H9 (cell line): ENCODE data around the gene DNER. TPM values are rescaled to one million over a fixed set of nuclear protein-coding genes. Genes with fewer than 3 reads are reported as not detected.

Experiments used
- DNase-seq: peaks from one replicate; pipeline ENCODE4 v3.0.0-alpha.2; 2017
- H2AFZ ChIP-seq: one replicate; pipeline ENCODE4 v1.6.1; 2013; ENCODE audit warnings: mild to moderate bottlenecking, low read length, control low read depth, moderate library complexity
- H2AK5ac ChIP-seq: 2 replicates; pipeline ENCODE4 v1.6.1; 2013; ENCODE audit warnings: low read length, control low read depth, mixed read lengths; ENCODE audit not compliant: insufficient read length
- H2BK120ac ChIP-seq: one replicate; pipeline ENCODE4 v1.6.1; 2013; ENCODE audit warnings: low read depth, mild to moderate bottlenecking, low read length, control low read depth, inconsistent platforms; ENCODE audit not compliant: poor library complexity, severe bottlenecking
- H2BK12ac ChIP-seq: 2 replicates; pipeline ENCODE4 v1.6.1; 2013; ENCODE audit warnings: low read length, control low read depth, mixed read lengths, low read depth; ENCODE audit not compliant: insufficient read length
- H2BK15ac ChIP-seq: 2 replicates; pipeline ENCODE4 v1.6.1; 2013; ENCODE audit warnings: low read depth, low read length, control low read depth
- H2BK20ac ChIP-seq: one replicate; pipeline ENCODE4 v1.6.1; 2013; ENCODE audit warnings: low read depth, mild to moderate bottlenecking, low read length, control low read depth, inconsistent platforms; ENCODE audit not compliant: poor library complexity, severe bottlenecking
- H2BK5ac ChIP-seq: 2 replicates; pipeline ENCODE4 v1.6.1; 2013; ENCODE audit warnings: low read length, control low read depth, mixed read lengths; ENCODE audit not compliant: insufficient read length
- H3K14ac ChIP-seq: 2 replicates; pipeline ENCODE4 v1.6.1; 2013; ENCODE audit warnings: low read length, control low read depth; ENCODE audit not compliant: insufficient read depth
- H3K18ac ChIP-seq: 2 replicates; pipeline ENCODE4 v1.6.1; 2013; ENCODE audit warnings: low read depth, mild to moderate bottlenecking, mixed read lengths, low read length, control low read depth; ENCODE audit not compliant: insufficient read length
- H3K23ac ChIP-seq: 2 replicates; pipeline ENCODE4 v1.6.1; 2013; ENCODE audit warnings: low read length, control low read depth, mixed read lengths, low read depth; ENCODE audit not compliant: insufficient read length
- H3K23me2 ChIP-seq: 2 replicates; pipeline ENCODE4 v1.6.1; 2013; ENCODE audit warnings: low read depth, mild to moderate bottlenecking, mixed read lengths, low read length, control low read depth; ENCODE audit not compliant: insufficient read length, poor library complexity, severe bottlenecking
- H3K27ac ChIP-seq: 2 replicates; pipeline ENCODE4 v1.5.1; 2013; ENCODE audit warnings: low read length, control low read depth, mixed read lengths, low read depth; ENCODE audit not compliant: insufficient read length
- H3K27me3 ChIP-seq: 2 replicates; pipeline ENCODE4 v1.6.1; 2013; ENCODE audit warnings: low read length, control low read depth, inconsistent platforms; ENCODE audit not compliant: insufficient read depth
- H3K4ac ChIP-seq: 2 replicates; pipeline ENCODE4 v1.6.1; 2013; ENCODE audit warnings: low read depth, mild to moderate bottlenecking, control low read depth, inconsistent platforms, low read length, moderate library complexity
- H3K4me1 ChIP-seq: 2 replicates; pipeline ENCODE4 v1.6.1; 2013; ENCODE audit warnings: low read length, control low read depth, inconsistent platforms; ENCODE audit not compliant: insufficient read depth
- H3K4me2 ChIP-seq: 2 replicates; pipeline ENCODE4 v1.6.1; 2013; ENCODE audit warnings: low read length, control low read depth, mixed read lengths; ENCODE audit not compliant: insufficient read length, insufficient read depth
- H3K56ac ChIP-seq: 2 replicates; pipeline ENCODE4 v1.6.1; 2013; ENCODE audit warnings: low read depth, mild to moderate bottlenecking, mixed read lengths, low read length, control low read depth; ENCODE audit not compliant: insufficient read length
- H3K79me1 ChIP-seq: 2 replicates; pipeline ENCODE4 v1.6.1; 2013; ENCODE audit warnings: low read depth, mild to moderate bottlenecking, moderate library complexity, low read length, control low read depth, inconsistent platforms; ENCODE audit not compliant: insufficient read depth, poor library complexity, severe bottlenecking
- H3K79me2 ChIP-seq: 2 replicates; pipeline ENCODE4 v1.6.1; 2013; ENCODE audit warnings: low read length, control low read depth, inconsistent platforms; ENCODE audit not compliant: insufficient read depth
- H3K9ac ChIP-seq: 2 replicates; pipeline ENCODE4 v1.6.1; 2013; ENCODE audit warnings: low read length, control low read depth, mixed read lengths; ENCODE audit not compliant: insufficient read length; ENCODE audit errors: extremely low read depth
- H3K9me3 ChIP-seq: one replicate; pipeline ENCODE4 v1.6.1; 2013; ENCODE audit warnings: low read depth, low read length, inconsistent platforms; ENCODE audit not compliant: control insufficient read depth
- H3T11ph ChIP-seq: one replicate; pipeline ENCODE4 v1.6.1; 2013; ENCODE audit warnings: mild to moderate bottlenecking, low read length, control low read depth, inconsistent platforms
- H4K20me1 ChIP-seq: one replicate; pipeline ENCODE4 v1.6.1; 2013; ENCODE audit not compliant: control insufficient read depth, insufficient read length, insufficient read depth
- H4K5ac ChIP-seq: 2 replicates; pipeline ENCODE4 v1.6.1; 2013; ENCODE audit warnings: low read depth, mild to moderate bottlenecking, mixed read lengths, low read length, control low read depth; ENCODE audit not compliant: insufficient read length
- H4K8ac ChIP-seq: replicated peaks from 2 replicates; pipeline ENCODE4 v1.6.1; 2013; ENCODE audit warnings: low read length, control low read depth, mixed read lengths, low read depth; ENCODE audit not compliant: insufficient read length
- H4K91ac ChIP-seq: 2 replicates; pipeline ENCODE4 v1.6.1; 2013; ENCODE audit warnings: low read depth, mild to moderate bottlenecking, moderate library complexity, mixed read lengths, low read length, control low read depth; ENCODE audit not compliant: insufficient read length
- H3K27ac Mint-ChIP-seq, 3 experiments: 2 replicates in 2 of 3; 3 replicates in 1 of 3; pipeline ENCODE4 v1.8.0; 2020 to 2021; ENCODE audit warnings: mixed read lengths in 3 of 3, mild to moderate bottlenecking in 1 of 3, moderate library complexity in 1 of 3
- H3K27me3 Mint-ChIP-seq: 2 replicates; pipeline ENCODE4 v1.8.0; 2021; ENCODE audit warnings: low read depth, mild to moderate bottlenecking, moderate library complexity, mixed read lengths
- H3K36me3 Mint-ChIP-seq, 3 experiments: 2 replicates in 2 of 3; 3 replicates in 1 of 3; pipeline ENCODE4 v1.8.0; 2020 to 2021; ENCODE audit warnings: low read depth in 3 of 3, mixed read lengths in 3 of 3; ENCODE audit not compliant: insufficient read depth in 1 of 3
- H3K4me1 Mint-ChIP-seq, 2 experiments: 2 replicates each; pipeline ENCODE4 v1.8.0; 2020; ENCODE audit warnings: mixed read lengths in 2 of 2
- H3K4me3 Mint-ChIP-seq, 2 experiments: 2 replicates in 1 of 2; 3 replicates in 1 of 2; pipeline ENCODE4 v1.8.0; 2020 to 2021; ENCODE audit warnings: mild to moderate bottlenecking in 2 of 2, mixed read lengths in 2 of 2, moderate library complexity in 1 of 2
- H3K9me3 Mint-ChIP-seq, 2 experiments: 2 replicates in 1 of 2; 3 replicates in 1 of 2; pipeline ENCODE4 v1.8.0; 2020; ENCODE audit warnings: mild to moderate bottlenecking in 2 of 2, mixed read lengths in 2 of 2, moderate library complexity in 1 of 2
- CTCF ChIP-seq: fragments of 200-600 bp; sonication (generic); conservative IDR thresholded peaks from 3 replicates; pipeline ENCODE4 v1.8.0; 2021; ENCODE audit warnings: antibody characterized with exemption, mild to moderate bottlenecking
- WGBS: extraction: QIAGEN DNeasy Blood & Tissue Kit; methylation state at CpG from one replicate; pipeline ENCODE4 v1.1.7; 2013; ENCODE audit warnings: missing lambda C conversion rate, low lambda C conversion rate, mixed read lengths; ENCODE audit not compliant: insufficient read length; ENCODE audit errors: extremely low coverage; 5-methylcytosine and 5-hydroxymethylcytosine counted together
- total RNA-seq: library from RNA; stranded (reverse); gene quantifications from 2 replicates; pipeline ENCODE4 v1.2.1, GENCODE V29; 2021

Gene DNER
- total RNA-seq, 1 experiment from 2014 or later = 1.0 TPM

DNA sequence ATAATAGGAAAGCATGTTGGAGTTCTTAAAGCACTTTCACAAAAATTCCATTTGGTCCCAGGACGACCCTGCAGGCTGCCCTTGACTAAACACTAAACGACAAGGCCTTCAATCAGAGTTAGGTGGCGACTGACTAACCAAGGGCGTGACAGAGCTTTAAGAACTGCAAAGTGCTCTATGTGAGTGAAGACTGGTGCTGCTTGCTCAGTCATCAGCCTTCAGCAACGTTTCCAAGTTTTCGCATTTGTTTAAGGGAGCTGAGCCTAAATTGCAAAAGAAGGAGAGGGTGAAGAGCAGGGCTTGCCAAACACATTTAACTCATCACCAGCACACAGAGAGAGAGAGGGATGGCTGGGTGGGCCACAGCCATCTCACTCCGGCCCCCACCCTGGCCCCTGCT, 238.6 kb downstream of the DNER start:
- Histone ChIP-seq H2BK12ac (no peak overlapping the region), H2BK120ac (no peak overlapping the region), H3K27ac (no peak overlapping the region), H3T11ph (no peak overlapping the region), H3K14ac (no peak overlapping the region), H3K18ac (no peak overlapping the region), H3K79me2 (no peaks in the 10 kb centered on the region), H3K79me1 (no peaks in the 10 kb centered on the region), H2BK15ac (no peak overlapping the region), H2AK5ac (no peak overlapping the region), H3K4me1 (peaks cover 5% of the 10 kb centered on the region; the same call in 1 of the 2 replicates), H4K5ac (no peak overlapping the region), H2BK5ac (no peak overlapping the region), H2AFZ (no peak overlapping the region), H3K56ac (no peak overlapping the region), H3K23ac (no peak overlapping the region), H3K9me3 (no peaks in the 10 kb centered on the region), H4K91ac (no peak overlapping the region), H3K4me2 (no peak overlapping the region), H3K4ac (no peak overlapping the region), H2BK20ac (no peak overlapping the region), H3K9ac (no peak overlapping the region), H4K20me1 (no peaks in the 10 kb centered on the region), H3K27me3 (no peaks in the 10 kb centered on the region), H4K8ac (no peak overlapping the region), H3K23me2 (no peaks in the 10 kb centered on the region)
- H3K4me3 Mint-ChIP-seq = no peak overlapping the region
- H3K27ac Mint-ChIP-seq = peak overlapping the region in 2 of 3 experiments; percentile 37 to 84; a peak in 2 of 7 replicates
- H3K9me3 Mint-ChIP-seq = peaks cover 0 to 4% of the 10 kb centered on the region in 2 experiments; a peak in 1 of 5 replicates
- H3K4me1 Mint-ChIP-seq = peaks cover 20 to 30% of the 10 kb centered on the region in 2 experiments
- DNase-seq = no peak
- no CpG with 5 or more reads among the region's 7 CpGs for WGBS
- H3K36me3 Mint-ChIP-seq = peaks cover 0 to 8% (median 0%) of the 10 kb centered on the region in 3 experiments; a peak in 1 of 7 replicates
- TF ChIP-seq CTCF = no peak
- no peaks in the 10 kb centered on the region; the same call in 1 of the 2 replicates for H3K27me3 Mint-ChIP-seq
